OCI-LY7 (cell line): ENCODE results near the gene HEXA.
A peak's percentile ranks its signal among the peaks of the same experiment; 100 is the strongest.

ENCODE experiments used
- CTCF ChIP-seq: fragments of 200-600 bp; sonication (generic); conservative IDR thresholded peaks from 2 replicates; pipeline ENCODE4 v1.5.1; 2014; ENCODE audit warnings: mild to moderate bottlenecking, antibody characterized with exemption, low read length, moderate library complexity, mixed read lengths
- EZH2phosphoT487 ChIP-seq: fragments of 200-600 bp; sonication (generic); IDR thresholded peaks from 2 replicates; pipeline ENCODE4 v1.6.1; 2018; ENCODE audit warnings: low read depth, borderline replicate concordance, mild to moderate bottlenecking, mixed run types, antibody characterized with exemption, low read length, moderate library complexity, mixed read lengths

GRCh38 chr15:72341361-72341760, 34.5 kb downstream of the HEXA start:
- TF ChIP-seq CTCF: 0 out of 2 replicates have a peak, but pooled peaks have one; percentile 15
- TF ChIP-seq EZH2phosphoT487: no peak
